GM12891 (cell line): ENCODE results near the gene ITGAX.
"Not testable (repeated sequence)": the region's sequence is repeated elsewhere in the genome, so short reads cannot be mapped to it uniquely, and the experiment has no call there.

ENCODE experiments used
- PAX5 ChIP-seq: IDR thresholded peaks from 2 replicates; pipeline ENCODE4 v1.6.1; 2011; ENCODE audit warnings: low read length, moderate library complexity, mild to moderate bottlenecking; ENCODE audit not compliant: insufficient read depth, severe bottlenecking
- POLR2A ChIP-seq: IDR thresholded peaks from 2 replicates; pipeline ENCODE4 v1.6.1; 2011; ENCODE audit warnings: low read depth, low read length, control low read depth
- POLR2AphosphoS5 ChIP-seq: IDR thresholded peaks from 2 replicates; pipeline ENCODE4 v1.6.1; 2011; ENCODE audit warnings: low read depth, low read length, control low read depth
- POU2F2 ChIP-seq: IDR thresholded peaks from 2 replicates; pipeline ENCODE4 v1.6.1; 2011; ENCODE audit warnings: low read depth, mild to moderate bottlenecking, control low read depth, low read length, moderate library complexity
- SPI1 ChIP-seq: IDR thresholded peaks from 2 replicates; pipeline ENCODE4 v1.6.1; 2011; ENCODE audit warnings: low read depth, low read length, control low read depth
- TAF1 ChIP-seq: IDR thresholded peaks from 2 replicates; pipeline ENCODE4 v1.6.1; 2011; ENCODE audit warnings: low read depth, low read length, control low read depth

- not testable (repeated sequence) for TF ChIP-seq TAF1, POLR2A, POLR2AphosphoS5, PAX5, SPI1, POU2F2
Observed at GRCh38 chr16:31308381-31308780, 46.6 kb upstream of the ITGAX start.
